ENCODE measurements around the gene ITPR1.

DNA sequence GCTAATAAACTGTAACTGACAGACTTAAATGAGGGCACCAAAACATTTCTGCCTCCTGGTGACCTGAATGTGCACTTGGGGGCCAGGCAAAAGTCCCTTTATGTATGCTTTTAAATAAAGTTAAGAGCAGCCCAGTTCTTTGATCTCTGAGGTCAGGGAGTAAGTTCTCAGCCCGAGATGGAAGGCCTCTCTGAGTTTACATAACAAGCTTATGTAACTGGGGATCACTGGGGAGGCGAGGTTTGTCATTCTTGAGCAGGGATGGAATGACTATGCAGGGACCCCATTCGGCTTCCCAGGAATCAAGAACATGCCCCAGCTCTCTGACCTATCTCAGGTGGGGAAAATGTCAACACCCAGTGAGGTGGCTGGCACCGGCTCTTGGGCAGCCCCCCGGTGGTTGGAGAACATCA, 287.4 kb downstream of the ITPR1 start:
- TF ChIP-seq EZH2phosphoT487 (IDR thresholded peaks at IDR 0.05; ENCODE audit: insufficient read depth, low read depth) (no peak), EZH2 (IDR thresholded peaks at IDR 0.05; ENCODE audit: insufficient read depth, poor library complexity, severe bottlenecking) (no peak)
